K562 (cell line): Measurements from ENCODE around the gene HES6. TPM values are rescaled to one million over a fixed set of nuclear protein-coding genes. Genes with fewer than 3 reads are reported as not detected.

Source experiments
- ATAC-seq: fragments of 200-7000 bp; cut with Tn5 transposase; 3 replicates; pipeline ENCODE4 v1.9.1; 2020; ENCODE audit warnings: moderate library complexity
- BruUV-seq: library from RNA; stranded (reverse); fragments of 400-500 nt; replicated peaks from 2 replicates; lab custom pipeline; 2021; lab: Mats Ljungman, UMichigan
- CTCF ChIA-PET: fragments of 300-600 bp; formaldehyde crosslinking; extraction: SDS; loops from one replicate; lab custom pipeline; 2021; ENCODE audit warnings: low intra/inter-chr PET ratio; lab: Yijun Ruan, JAX
- POLR2A ChIA-PET: fragments of 300-600, 350-650 bp; sonication (Branson Sonifier 250); formaldehyde crosslinking; extraction: SDS; loops from one replicate; lab custom pipeline; 2021; ENCODE audit warnings: antibody characterized with exemption, inconsistent platforms; lab: Yijun Ruan, JAX
- DNase-seq, 4 experiments: peaks; one replicate each; pipeline versions ENCODE4 v3.0.0 to v3.0.0-alpha.2; 2011 to 2018; ENCODE audit warnings: low spot score in 3 of 4, mixed read lengths in 3 of 4; ENCODE audit errors: extremely low read depth in 1 of 4
- FAIRE-seq: peaks from 2 replicates; lab custom pipeline; 2011; peaks lifted over from hg19 to GRCh38; lab: Jason Lieb, UNC
- H2AFZ ChIP-seq: 2 replicates; pipeline ENCODE4 v1.6.0; 2011; ENCODE audit warnings: low read depth, low read length, control low read depth, inconsistent platforms
- H3K27ac ChIP-seq: fragments of 200-600 bp; 3 replicates; pipeline ENCODE4 v1.8.0; 2011; ENCODE audit warnings: low read depth, mild to moderate bottlenecking, control low read depth, inconsistent platforms, low read length, moderate library complexity, mixed read lengths; ENCODE audit errors: extremely low read depth
- H3K27me3 ChIP-seq, 2 experiments: fragments of 300-600 bp in 1 of 2; 2 replicates in 1 of 2; 3 replicates in 1 of 2; pipeline versions ENCODE4 v1.6.0 to v1.8.0; 2011; ENCODE audit warnings: inconsistent platforms in 2 of 2, low read length in 2 of 2, mild to moderate bottlenecking in 1 of 2, mixed read lengths in 1 of 2, moderate library complexity in 1 of 2; ENCODE audit not compliant: control insufficient read depth in 2 of 2, insufficient read depth in 2 of 2
- H3K36me3 ChIP-seq: fragments of 300-600 bp; 3 replicates; pipeline ENCODE4 v1.8.0; 2011; ENCODE audit warnings: mild to moderate bottlenecking, low read length, inconsistent platforms; ENCODE audit not compliant: control insufficient read depth, insufficient read depth
- H3K4me1 ChIP-seq, 2 experiments: fragments of 200-600 bp in 1 of 2; replicated peaks in 1 of 2; 2 replicates in 1 of 2; 3 replicates in 1 of 2; pipeline versions ENCODE4 v1.5.1 to v1.8.0; 2011; ENCODE audit warnings: inconsistent platforms in 2 of 2, low read length in 2 of 2, mild to moderate bottlenecking in 1 of 2, mixed read lengths in 1 of 2, moderate library complexity in 1 of 2; ENCODE audit not compliant: control insufficient read depth in 2 of 2, insufficient read depth in 2 of 2
- H3K4me2 ChIP-seq: 2 replicates; pipeline ENCODE4 v1.6.1; 2011; ENCODE audit warnings: low read length, control low read depth, inconsistent platforms, mixed read lengths; ENCODE audit not compliant: insufficient read depth
- H3K4me3 ChIP-seq: fragments of 200-600 bp; sonication (generic), shearing (Covaris generic); 2 replicates; pipeline ENCODE4 v1.5.1; 2016; ENCODE audit warnings: control low read depth, inconsistent platforms
- H3K79me2 ChIP-seq: fragments of 200-600 bp; 3 replicates; pipeline ENCODE4 v1.8.0; 2011; ENCODE audit warnings: low read length, inconsistent platforms; ENCODE audit not compliant: control insufficient read depth, insufficient read depth
- H3K9ac ChIP-seq, 2 experiments: 2 replicates each; pipeline versions ENCODE4 v1.6.0 to v1.6.1; 2011; ENCODE audit warnings: low read depth in 2 of 2, low read length in 2 of 2, control low read depth in 1 of 2, inconsistent platforms in 1 of 2, mild to moderate bottlenecking in 1 of 2, mixed read lengths in 1 of 2; ENCODE audit not compliant: insufficient read depth in 1 of 2
- H3K9me1 ChIP-seq: one replicate; pipeline ENCODE4 v1.6.0; 2011; ENCODE audit warnings: inconsistent platforms, mild to moderate bottlenecking, low read length, moderate library complexity; ENCODE audit not compliant: control insufficient read depth, insufficient read depth
- H3K9me3 ChIP-seq: replicated peaks from 2 replicates; pipeline ENCODE4 v1.5.1; 2011; ENCODE audit warnings: low read depth, low read length, inconsistent platforms; ENCODE audit not compliant: control insufficient read depth, insufficient read depth
- H4K20me1 ChIP-seq: replicated peaks from 2 replicates; pipeline ENCODE4 v1.6.1; 2011; ENCODE audit warnings: low read length, inconsistent platforms, mixed read lengths; ENCODE audit not compliant: control insufficient read depth, insufficient read depth
- ESRRB ChIP-seq: fragments of 250-450 bp; sonication (Bioruptor Pico); IDR thresholded peaks from 2 replicates; pipeline ENCODE4 v1.5.0; 2020; ENCODE audit warnings: mild to moderate bottlenecking, moderate library complexity, borderline replicate concordance
- NCOA4 ChIP-seq: fragments of 450-650 bp; IDR thresholded peaks from 2 replicates; pipeline ENCODE4 v1.6.1; 2018; ENCODE audit warnings: mild to moderate bottlenecking; ENCODE audit not compliant: partially characterized antibody
- POLR2AphosphoS2 ChIP-seq: IDR thresholded peaks from 2 replicates; pipeline ENCODE4 v1.6.1; 2012; ENCODE audit warnings: low read length, improper control_type of control experiment
- SMARCA5 ChIP-seq: fragments of 450-650 bp; IDR thresholded peaks from 2 replicates; pipeline ENCODE4 v1.6.1; 2016
- ZNF165 ChIP-seq: fragments of 250-450 bp; sonication (Bioruptor Pico); IDR thresholded peaks from 2 replicates; pipeline ENCODE4 v1.4.0; 2020; ENCODE audit warnings: borderline replicate concordance
- ZNF431 ChIP-seq: sonication (generic); formaldehyde crosslinking; IDR thresholded peaks from 2 replicates; pipeline ENCODE4 v1.8.0; 2022; ENCODE audit warnings: mild to moderate bottlenecking, missing genetic modification reagents
- WGBS: fragments of 100-300 bp; shearing (Covaris generic); methylation state at CpG from one replicate; pipeline ENCODE4 v1.1.6; 2016; ENCODE audit warnings: low coverage, mixed read lengths; ENCODE audit not compliant: insufficient coverage; ENCODE audit errors: missing lambda C conversion rate; 5-methylcytosine and 5-hydroxymethylcytosine counted together
- in situ Hi-C: fragments of 300-500 bp; cut with MboI; formaldehyde crosslinking; loops from 4 replicates; pipeline ENCODE4 v1.15.0; 2018; ENCODE audit warnings: inconsistent platforms, mixed read lengths
- intact Hi-C: fragments of 100-400 bp; cut with micrococcal nuclease; formaldehyde crosslinking; loops from 2 replicates; pipeline ENCODE4 v1.14.2; 2022
- polyA plus RNA-seq, 8 experiments: library from polyadenylated mRNA; depleted of rRNA in 4 of 8; stranded (reverse) in 5 of 8; unstranded in 3 of 8; fragments of >200 nt; fragmentation: Nextera tagmentation in 2 of 8; fragmentation: Illumina TruSeq in 1 of 8; extraction: Ambion mirVana in 2 of 8; extraction: Trizol in 1 of 8; gene quantifications; 2 replicates each; pipeline versions ENCODE4 v1.2.1 to v1.2.3, GENCODE V29; 2011 to 2014; ENCODE audit warnings: inconsistent platforms in 1 of 8, missing spikeins in 1 of 8
- total RNA-seq, 7 experiments: library from RNA; depleted of rRNA in 6 of 7; stranded (reverse); fragments of >200 nt in 6 of 7; fragmentation: Illumina TruSeq in 2 of 7; extraction: Trizol in 2 of 7; gene quantifications; 2 replicates each; pipeline versions ENCODE4 v1.2.1 to v1.2.3, GENCODE V29; 2011 to 2021; ENCODE audit warnings: low replicate concordance in 1 of 7
- TF ChIP-seq, protein P1 (sequence below): fragments of 450-650 bp; IDR thresholded peaks from one replicate; pipeline ENCODE4 v1.6.1; 2018; ENCODE audit warnings: mild to moderate bottlenecking, moderate library complexity; ENCODE audit not compliant: partially characterized antibody
- TF ChIP-seq, protein P2 (sequence below): fragments of 450-650 bp; formaldehyde crosslinking; IDR thresholded peaks from 2 replicates; pipeline ENCODE4 v1.4.0; 2022; ENCODE audit warnings: mild to moderate bottlenecking, moderate library complexity

HES6 gene
- total and polyA plus RNA-seq, 9 of the 15 experiments (the other 6 are each of a cell fraction or from before 2014, with no cell fraction given): 6.2 to 133 (median 29.2) TPM

- H3K36me3 ChIP-seq: peaks cover 46% of the 10 kb centered on the region; the same call in 1 of the 3 replicates
- H3K4me2 ChIP-seq: no peak overlapping the region
- BruUV-seq: no TSS peak
- H4K20me1 ChIP-seq: no peaks in the 10 kb centered on the region
- H2AFZ ChIP-seq: no peak overlapping the region
- no peaks in the 10 kb centered on the region for H3K9me3 ChIP-seq
- no peaks in the 10 kb centered on the region for H3K27me3 ChIP-seq
- H3K9ac ChIP-seq: no peak overlapping the region
- no peak for FAIRE-seq
- DNase-seq: no peak
- H3K4me1 ChIP-seq: peaks cover 0 to 3% of the 10 kb centered on the region in 2 experiments; a peak in 2 of 5 replicates
- H3K9me1 ChIP-seq: no peaks in the 10 kb centered on the region
- POLR2A ChIA-PET: no interaction called here
- ATAC-seq: no peak
- CTCF ChIA-PET: no interaction called here
- intact Hi-C loops (no loop called here), in situ Hi-C loops (loop anchor here (25.0 kb wide), 1 partner anchor 412 kb away; the partner anchor contains the start of gene RAMP1)
- no peak overlapping the region for H3K27ac ChIP-seq
- no peak overlapping the region for H3K4me3 ChIP-seq
- no peaks in the 10 kb centered on the region for H3K79me2 ChIP-seq
- WGBS: 89% methylated on average over 19 of the region's 20 CpGs
- TF ChIP-seq ESRRB (no peak), SMARCA5 (no peak), ZNF165 (CRISPR knock-in tag) (no peak), ZNF431 (CRISPR knock-in tag) (no peak), POLR2AphosphoS2 (no peak), NCOA4 (no peak)
- TF ChIP-seq, protein P1, sequence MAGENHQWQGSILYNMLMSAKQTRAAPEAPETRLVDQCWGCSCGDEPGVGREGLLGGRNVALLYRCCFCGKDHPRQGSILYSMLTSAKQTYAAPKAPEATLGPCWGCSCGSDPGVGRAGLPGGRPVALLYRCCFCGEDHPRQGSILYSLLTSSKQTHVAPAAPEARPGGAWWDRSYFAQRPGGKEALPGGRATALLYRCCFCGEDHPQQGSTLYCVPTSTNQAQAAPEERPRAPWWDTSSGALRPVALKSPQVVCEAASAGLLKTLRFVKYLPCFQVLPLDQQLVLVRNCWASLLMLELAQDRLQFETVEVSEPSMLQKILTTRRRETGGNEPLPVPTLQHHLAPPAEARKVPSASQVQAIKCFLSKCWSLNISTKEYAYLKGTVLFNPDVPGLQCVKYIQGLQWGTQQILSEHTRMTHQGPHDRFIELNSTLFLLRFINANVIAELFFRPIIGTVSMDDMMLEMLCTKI: no peak
- TF ChIP-seq, protein P2, sequence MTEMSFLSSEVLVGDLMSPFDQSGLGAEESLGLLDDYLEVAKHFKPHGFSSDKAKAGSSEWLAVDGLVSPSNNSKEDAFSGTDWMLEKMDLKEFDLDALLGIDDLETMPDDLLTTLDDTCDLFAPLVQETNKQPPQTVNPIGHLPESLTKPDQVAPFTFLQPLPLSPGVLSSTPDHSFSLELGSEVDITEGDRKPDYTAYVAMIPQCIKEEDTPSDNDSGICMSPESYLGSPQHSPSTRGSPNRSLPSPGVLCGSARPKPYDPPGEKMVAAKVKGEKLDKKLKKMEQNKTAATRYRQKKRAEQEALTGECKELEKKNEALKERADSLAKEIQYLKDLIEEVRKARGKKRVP (CRISPR knock-in tag): no peak
Measured at GRCh38 chr2:238274152-238274865, 34.5 kb upstream of the HES6 start.
